ENCODE measurements around the gene CCDC185. TPM values are rescaled to one million over a fixed set of nuclear protein-coding genes. Genes with fewer than 3 reads are reported as not detected.

Gene CCDC185
- total RNA-seq, 3 donors from 2014 or later: not detected

DNA sequence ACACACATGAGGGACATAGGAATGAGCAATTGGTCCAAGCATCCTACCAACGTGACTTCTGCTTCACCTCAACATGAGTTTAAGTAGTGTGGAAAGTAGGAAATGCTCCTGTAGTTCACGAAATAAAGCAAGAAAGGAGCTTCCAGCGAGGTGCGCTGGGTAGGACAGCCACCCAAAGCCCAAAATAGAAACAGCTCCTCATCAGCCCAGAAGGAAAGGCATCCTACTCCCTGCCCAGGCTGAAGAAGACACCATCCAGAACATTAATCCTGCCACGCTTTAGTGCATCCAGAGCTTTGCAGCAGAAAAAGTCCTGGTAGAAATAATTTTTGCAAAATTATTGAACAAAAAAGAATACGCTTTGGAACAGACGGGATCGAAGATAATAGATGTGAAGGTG lies 25.9 kb downstream of the CCDC185 start:
- H3K36me3 ChIP-seq (ENCODE audit: low read depth): no peaks in the 10 kb centered on the region
- ATAC-seq (no peak), DNase-seq (no peak)
- no peaks in the 10 kb centered on the region for H3K9me3 ChIP-seq
- no peaks in the 10 kb centered on the region for H3K4me1 ChIP-seq (ENCODE audit: low read depth)
- H3K4me3 ChIP-seq: no peak overlapping the region
- intact Hi-C loops (cut with DNase I, micrococcal nuclease): no loop called here
- TF ChIP-seq CTCF (IDR thresholded peaks at IDR 0.05): no peak

DNA sequence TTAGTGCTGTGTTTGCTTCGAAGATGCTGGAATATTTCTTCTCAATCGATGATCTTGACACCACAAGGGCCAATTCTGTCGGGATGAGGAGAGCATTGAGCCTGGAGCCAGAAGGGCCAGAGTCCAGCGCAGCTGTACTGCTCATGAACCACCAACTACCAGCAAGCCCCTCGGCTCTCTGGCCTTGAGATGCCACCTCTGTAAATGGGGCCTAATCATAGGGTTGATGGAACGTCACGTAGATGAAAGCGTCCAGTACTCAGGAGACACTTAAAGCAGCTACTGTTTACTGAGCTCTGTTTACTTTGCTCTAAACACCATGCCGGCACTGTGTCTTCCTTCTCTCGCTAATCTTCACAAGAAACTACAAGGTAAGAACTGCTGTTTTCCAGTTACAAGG lies 26.3 kb downstream of the CCDC185 start:
- Histone ChIP-seq H3K4me3 (no peak overlapping the region), H3K36me3 (ENCODE audit: low read depth) (no peaks in the 10 kb centered on the region), H3K9me3 (no peaks in the 10 kb centered on the region), H3K4me1 (ENCODE audit: low read depth) (no peaks in the 10 kb centered on the region)
- DNase-seq: no peak
- intact Hi-C loops (cut with DNase I, micrococcal nuclease): no loop called here
- no peak for TF ChIP-seq CTCF (IDR thresholded peaks at IDR 0.05)
- no peak for ATAC-seq

- intact Hi-C loops (cut with DNase I, micrococcal nuclease): no loop called here
- no peak for TF ChIP-seq CTCF (IDR thresholded peaks at IDR 0.05)
- H3K9me3 ChIP-seq: no peaks in the 10 kb centered on the region
- no peaks in the 10 kb centered on the region for H3K36me3 ChIP-seq (ENCODE audit: low read depth)
- no peaks in the 10 kb centered on the region for H3K4me1 ChIP-seq (ENCODE audit: low read depth)
- ATAC-seq (no peak), DNase-seq (no peak)
- no peak overlapping the region for H3K4me3 ChIP-seq
Measured at GRCh38 chr1:223421025-223421424, 27.8 kb downstream of the CCDC185 start.

GRCh38 chr1:223421676-223422075 lies 28.5 kb downstream of the CCDC185 start:
- Histone ChIP-seq H3K4me1 (ENCODE audit: low read depth) (no peaks in the 10 kb centered on the region), H3K36me3 (ENCODE audit: low read depth) (no peaks in the 10 kb centered on the region), H3K9me3 (no peaks in the 10 kb centered on the region), H3K4me3 (no peak overlapping the region)
- DNase-seq (no peak), ATAC-seq (no peak)
- no peak for TF ChIP-seq CTCF (IDR thresholded peaks at IDR 0.05)
- intact Hi-C loops (cut with DNase I, micrococcal nuclease): no loop called here

- ATAC-seq (no peak), DNase-seq (no peak)
- Histone ChIP-seq H3K9me3 (no peaks in the 10 kb centered on the region), H3K4me1 (ENCODE audit: low read depth) (no peaks in the 10 kb centered on the region), H3K36me3 (ENCODE audit: low read depth) (no peaks in the 10 kb centered on the region), H3K4me3 (no peak overlapping the region)
- TF ChIP-seq CTCF (IDR thresholded peaks at IDR 0.05): no peak
- intact Hi-C loops (cut with DNase I, micrococcal nuclease): no loop called here
Measured at GRCh38 chr1:223422911-223423310, 29.7 kb downstream of the CCDC185 start.

- intact Hi-C loops (cut with DNase I, micrococcal nuclease): no loop called here
- no peak overlapping the region for H3K4me3 ChIP-seq
- H3K9me3 ChIP-seq: peaks cover 4% of the 10 kb centered on the region
- ATAC-seq: no peak
- DNase-seq: no peak
- H3K36me3 ChIP-seq (ENCODE audit: low read depth): no peaks in the 10 kb centered on the region
- TF ChIP-seq CTCF (IDR thresholded peaks at IDR 0.05): no peak
- H3K4me1 ChIP-seq (ENCODE audit: low read depth): no peaks in the 10 kb centered on the region
Measured at GRCh38 chr1:223423641-223424233, 30.5 kb downstream of the CCDC185 start.

Data from mucosa of descending colon (tissue), 3 donors.